Transverse colon (tissue), 4 donors: Measurements from ENCODE around the gene SERPINA9.

Source experiments
- CTCF ChIP-seq, 5 experiments: fragments of 200-600 bp in 3 of 5; fragments of 450-650 bp in 2 of 5; sonication (generic) in 3 of 5; IDR thresholded peaks; 1 replicate in 2 of 5; 2 replicates in 3 of 5; pipeline ENCODE4 v1.5.1; 2016 to 2017; ENCODE audit warnings: antibody characterized with exemption in 5 of 5, inconsistent platforms in 3 of 5, mild to moderate bottlenecking in 2 of 5, moderate library complexity in 1 of 5
- POLR2AphosphoS5 ChIP-seq, 3 donors: sonication (generic); formaldehyde crosslinking; IDR thresholded peaks; one replicate each; pipeline ENCODE4 v1.6.1; 2016; ENCODE audit warnings: antibody characterized with exemption in 3 of 3

GRCh38 chr14:94485944-94486841 is 10.2 kb upstream of the SERPINA9 start:
- no peak for TF ChIP-seq POLR2AphosphoS5 (IDR thresholded peaks at IDR 0.05)
- TF ChIP-seq CTCF (IDR thresholded peaks at IDR 0.05) = peak; percentile 84 to 100 (median 99)
